Activated CD4-positive, alpha-beta memory T cell treated with anti-CD3 and anti-CD28 coated beads, Interleukin-2, amount 10 ng/mL, durations not matched to agents 7 days and 5 days (primary cell): ENCODE results near the gene PLXNA2. TPM values are rescaled to one million over a fixed set of nuclear protein-coding genes. Genes with fewer than 3 reads are reported as not detected.

Source experiments
- CTCF ChIA-PET: fragments of 350-600 bp; sonication (Branson Sonifier 250); formaldehyde crosslinking; loops from one replicate; lab custom pipeline; 2021; ENCODE audit warnings: antibody characterized with exemption, inconsistent platforms; lab: Charles Lee
- POLR2A ChIA-PET: fragments of 350-600 bp; sonication (Branson Sonifier 250); formaldehyde crosslinking; loops from one replicate; lab custom pipeline; 2021; ENCODE audit warnings: antibody characterized with exemption; lab: Charles Lee
- DNase-seq: peaks from one replicate; pipeline ENCODE4 v3.0.0-alpha.2; 2020
- H3K27ac Mint-ChIP-seq: one replicate; pipeline ENCODE4 v1.8.0; 2021; ENCODE audit warnings: mild to moderate bottlenecking, mixed read lengths
- H3K27me3 Mint-ChIP-seq: one replicate; pipeline ENCODE4 v1.8.0; 2021; ENCODE audit warnings: mixed read lengths
- H3K36me3 Mint-ChIP-seq: one replicate; pipeline ENCODE4 v1.8.0; 2021; ENCODE audit warnings: low read depth, mixed read lengths
- H3K4me1 Mint-ChIP-seq: one replicate; pipeline ENCODE4 v1.8.0; 2021; ENCODE audit warnings: mixed read lengths
- H3K4me3 Mint-ChIP-seq: one replicate; pipeline ENCODE4 v1.8.0; 2021; ENCODE audit warnings: mild to moderate bottlenecking, mixed read lengths
- H3K9me3 Mint-ChIP-seq: one replicate; pipeline ENCODE4 v1.8.0; 2021; ENCODE audit warnings: mixed read lengths
- total RNA-seq, 2 experiments: library from RNA; stranded (reverse); gene quantifications; one replicate each; pipeline ENCODE4 v1.2.3, GENCODE V29; 2021

The PLXNA2 gene
- total RNA-seq, 2 experiments from 2014 or later: 0.43 to 0.65 TPM

DNA sequence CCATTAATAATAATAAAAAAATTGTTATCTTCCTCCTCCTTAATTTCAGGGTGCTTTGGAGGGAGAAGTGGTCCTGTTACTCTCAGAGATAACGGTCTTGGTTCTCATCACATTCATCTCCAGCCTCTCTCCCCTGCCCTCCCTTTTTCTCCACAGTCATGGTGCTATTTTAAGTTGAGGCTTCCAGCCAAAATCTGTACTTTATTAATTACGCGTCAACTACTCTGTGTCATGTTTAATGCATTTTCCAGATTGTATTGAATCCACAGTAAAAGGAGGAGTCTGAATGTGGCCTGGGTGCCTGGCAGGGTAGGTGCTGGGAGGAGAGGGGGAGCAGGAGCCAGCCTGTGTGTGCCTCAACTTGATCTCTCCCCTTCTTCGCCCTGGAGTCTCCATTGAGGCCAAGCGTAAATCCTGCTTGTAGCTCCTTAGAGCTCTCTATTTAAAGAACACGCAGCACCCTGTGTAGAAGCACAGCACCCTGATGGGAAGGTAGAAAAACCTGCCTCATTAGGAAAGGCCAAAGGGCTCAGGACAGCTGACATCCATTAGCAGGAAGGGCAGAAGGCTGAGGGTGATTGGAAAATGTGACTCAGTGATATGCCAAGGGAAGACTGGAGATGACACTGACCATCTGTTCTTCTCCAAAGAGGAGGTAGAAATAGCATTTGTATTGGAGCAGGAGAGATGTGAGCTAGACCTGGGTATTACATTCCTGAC, 82.4 kb downstream of the PLXNA2 start:
- CTCF ChIA-PET: interaction anchor here (1.1 to 1.7 kb wide), 2 partner anchors 30 to 68 kb away, joined by 3 to 4 read pairs; no protein-coding TSS in a partner anchor
- DNase-seq: no peak
- Mint-ChIP-seq H3K36me3 (no peaks in the 10 kb centered on the region), H3K27me3 (peaks cover 45% of the 10 kb centered on the region), H3K9me3 (no peaks in the 10 kb centered on the region), H3K4me1 (no peaks in the 10 kb centered on the region), H3K4me3 (no peak overlapping the region), H3K27ac (no peak overlapping the region)
- POLR2A ChIA-PET: no interaction called here

DNA sequence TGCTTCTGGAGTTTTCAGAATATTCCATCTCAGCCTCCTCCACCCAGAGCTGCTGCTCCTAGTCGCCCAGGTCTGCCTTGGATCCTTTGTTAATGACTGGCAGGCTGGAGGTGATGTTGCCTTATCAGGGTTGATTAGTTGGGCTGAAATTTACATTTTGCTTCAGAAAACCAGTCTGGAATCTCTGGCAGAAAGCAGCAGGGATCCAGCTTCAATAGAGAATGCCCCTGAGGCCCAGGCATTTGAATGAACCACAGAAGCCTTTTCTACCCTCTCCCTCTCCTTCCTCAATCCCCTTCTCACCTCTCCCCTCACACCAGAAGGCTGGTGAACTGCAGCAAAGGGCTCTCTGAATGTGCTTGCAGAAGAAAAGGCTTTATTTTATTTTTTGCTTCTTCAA, 83.2 kb downstream of the PLXNA2 start:
- ChIA-PET CTCF (interaction anchor here (1.1 to 1.7 kb wide), 2 partner anchors 29 to 68 kb away, joined by 3 to 4 read pairs; no protein-coding TSS in a partner anchor), POLR2A (no interaction called here)
- H3K27me3 Mint-ChIP-seq: peaks cover 44% of the 10 kb centered on the region
- no peaks in the 10 kb centered on the region for H3K9me3 Mint-ChIP-seq
- H3K36me3 Mint-ChIP-seq: no peaks in the 10 kb centered on the region
- H3K4me3 Mint-ChIP-seq: no peak overlapping the region
- DNase-seq: no peak
- H3K4me1 Mint-ChIP-seq: no peaks in the 10 kb centered on the region
- no peak overlapping the region for H3K27ac Mint-ChIP-seq

- DNase-seq: no peak
- ChIA-PET POLR2A (no interaction called here), CTCF (interaction anchor here (1.1 kb wide), 1 partner anchor 67 kb away, joined by 3 read pairs; no protein-coding TSS in a partner anchor)
- Mint-ChIP-seq H3K27ac (no peak overlapping the region), H3K4me1 (no peaks in the 10 kb centered on the region), H3K4me3 (no peak overlapping the region), H3K36me3 (no peaks in the 10 kb centered on the region), H3K27me3 (peaks cover 39% of the 10 kb centered on the region), H3K9me3 (no peaks in the 10 kb centered on the region)
Observed at GRCh38 chr1:208160259-208160819, 83.8 kb downstream of the PLXNA2 start.

DNA sequence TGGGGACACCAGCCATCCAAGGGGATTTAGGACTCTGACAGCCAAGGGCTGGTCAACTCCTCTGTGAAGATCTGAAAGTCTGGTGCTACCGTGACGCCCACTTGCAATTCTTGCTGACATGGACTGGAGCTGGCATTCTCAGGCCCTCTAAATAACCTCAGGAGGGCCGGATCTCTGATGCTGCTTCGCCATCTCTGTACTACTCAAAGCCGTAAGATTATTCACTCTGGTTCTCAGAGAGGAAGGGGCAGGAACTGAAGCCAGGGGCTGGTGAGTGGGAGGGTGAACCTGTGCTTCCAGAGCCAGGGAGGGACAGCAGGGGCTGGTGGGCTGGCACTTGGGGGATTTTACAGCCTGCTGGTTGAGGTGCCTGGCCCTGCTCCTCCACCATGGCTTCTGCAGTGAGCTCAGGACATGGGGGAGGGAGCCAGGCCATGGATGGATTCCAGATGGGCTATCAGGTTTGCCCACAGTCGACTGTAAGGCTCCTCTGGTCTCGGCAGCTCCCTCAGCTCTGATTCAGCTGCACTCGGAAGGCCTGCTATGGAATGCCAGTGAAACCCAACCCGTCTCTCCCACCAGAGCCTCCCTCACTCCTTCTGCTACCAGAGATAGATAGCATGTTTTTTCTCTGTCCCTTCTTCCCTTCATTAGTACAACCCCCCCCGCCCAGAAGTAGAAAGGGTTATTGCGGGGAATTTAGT, 84.5 kb downstream of the PLXNA2 start:
- Mint-ChIP-seq H3K27ac (no peak overlapping the region), H3K27me3 (peaks cover 37% of the 10 kb centered on the region), H3K4me1 (no peaks in the 10 kb centered on the region), H3K36me3 (no peaks in the 10 kb centered on the region), H3K4me3 (no peak overlapping the region), H3K9me3 (no peaks in the 10 kb centered on the region)
- ChIA-PET CTCF (no interaction called here), POLR2A (no interaction called here)
- no peak for DNase-seq

- no peak for DNase-seq
- Mint-ChIP-seq H3K4me3 (no peak overlapping the region), H3K4me1 (no peaks in the 10 kb centered on the region), H3K36me3 (no peaks in the 10 kb centered on the region), H3K27ac (no peak overlapping the region), H3K9me3 (no peaks in the 10 kb centered on the region), H3K27me3 (peaks cover 32% of the 10 kb centered on the region)
- ChIA-PET CTCF (no interaction called here), POLR2A (no interaction called here)
Observed at GRCh38 chr1:208158640-208159554, 85.3 kb downstream of the PLXNA2 start.

DNA sequence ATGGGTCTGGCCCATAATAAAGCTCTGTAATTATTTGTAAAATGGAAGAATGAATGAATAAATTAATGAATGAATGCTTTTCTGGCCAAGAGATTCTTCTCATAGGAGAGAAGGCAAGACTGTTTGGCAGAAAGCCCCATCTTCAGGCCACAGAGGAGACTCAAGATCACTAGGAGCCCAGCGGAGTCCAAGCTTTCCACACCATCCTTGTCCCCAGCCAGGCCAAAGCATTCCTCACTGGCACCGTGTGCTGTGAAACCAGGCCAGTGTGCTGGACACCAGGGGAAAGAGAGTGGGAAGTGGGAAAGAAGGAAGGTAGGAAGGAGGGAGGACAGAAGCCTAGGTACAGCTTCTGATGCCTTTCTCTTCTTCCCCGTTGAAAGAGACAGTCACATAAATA, 86.4 kb downstream of the PLXNA2 start:
- Mint-ChIP-seq H3K27ac (no peak overlapping the region), H3K4me1 (no peaks in the 10 kb centered on the region), H3K36me3 (no peaks in the 10 kb centered on the region), H3K27me3 (peaks cover 22% of the 10 kb centered on the region), H3K9me3 (no peaks in the 10 kb centered on the region), H3K4me3 (no peak overlapping the region)
- no peak for DNase-seq
- ChIA-PET CTCF (no interaction called here), POLR2A (no interaction called here)

DNA sequence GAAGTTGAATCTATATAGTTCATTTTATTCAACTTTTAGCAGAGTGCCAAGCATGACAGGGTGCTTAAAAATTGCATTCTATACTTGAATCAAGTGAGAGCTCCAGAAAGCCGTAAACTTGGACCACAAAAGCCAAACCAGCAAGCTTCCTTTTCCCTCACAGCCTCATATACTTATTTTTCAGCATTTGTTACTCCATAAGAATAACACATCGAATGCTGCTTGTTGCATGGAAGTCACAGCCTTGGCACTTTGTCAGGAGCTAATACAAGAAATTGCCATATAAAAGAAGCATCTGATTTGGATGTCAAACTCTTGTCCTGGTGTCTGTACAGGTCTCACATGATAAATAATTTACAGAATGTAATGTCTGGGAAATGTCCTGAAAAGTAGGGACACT, 87.4 kb downstream of the PLXNA2 start:
- Mint-ChIP-seq H3K27me3 (peaks cover 22% of the 10 kb centered on the region), H3K4me1 (no peaks in the 10 kb centered on the region), H3K36me3 (no peaks in the 10 kb centered on the region), H3K9me3 (no peaks in the 10 kb centered on the region), H3K27ac (no peak overlapping the region), H3K4me3 (no peak overlapping the region)
- CTCF ChIA-PET: no interaction called here
- POLR2A ChIA-PET: no interaction called here
- no peak for DNase-seq

DNA sequence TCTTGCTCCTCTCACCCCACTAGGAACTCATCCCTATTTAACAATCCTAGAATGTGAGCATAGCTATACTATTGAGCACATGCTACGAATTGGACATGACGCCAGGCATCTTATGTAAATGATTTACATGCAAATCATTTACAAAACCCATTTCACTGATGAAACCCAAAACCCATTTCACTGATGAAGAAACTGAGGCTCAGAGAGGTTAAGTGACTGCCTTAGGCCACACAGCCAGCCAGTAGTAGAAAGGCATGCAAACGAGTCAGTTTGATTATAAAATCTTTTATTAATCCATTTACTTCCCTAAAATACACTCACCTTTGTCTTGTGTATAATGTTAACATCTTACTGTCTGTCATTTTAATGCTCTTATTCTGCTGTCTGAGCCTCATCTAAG, 87.9 kb downstream of the PLXNA2 start:
- Mint-ChIP-seq H3K4me3 (no peak overlapping the region), H3K27ac (no peak overlapping the region), H3K9me3 (no peaks in the 10 kb centered on the region), H3K36me3 (no peaks in the 10 kb centered on the region), H3K27me3 (peaks cover 20% of the 10 kb centered on the region), H3K4me1 (no peaks in the 10 kb centered on the region)
- POLR2A ChIA-PET: no interaction called here
- CTCF ChIA-PET: no interaction called here
- DNase-seq: no peak

GRCh38 chr1:208154679-208155642, 89.2 kb downstream of the PLXNA2 start:
- Mint-ChIP-seq H3K27ac (no peak overlapping the region), H3K4me3 (no peak overlapping the region), H3K9me3 (no peaks in the 10 kb centered on the region), H3K27me3 (peaks cover 20% of the 10 kb centered on the region), H3K4me1 (no peaks in the 10 kb centered on the region), H3K36me3 (no peaks in the 10 kb centered on the region)
- POLR2A ChIA-PET: no interaction called here
- no peak for DNase-seq
- CTCF ChIA-PET: interaction anchor here (1.7 kb wide), 1 partner anchor 24 kb away, joined by 3 read pairs; no protein-coding TSS in a partner anchor

DNA sequence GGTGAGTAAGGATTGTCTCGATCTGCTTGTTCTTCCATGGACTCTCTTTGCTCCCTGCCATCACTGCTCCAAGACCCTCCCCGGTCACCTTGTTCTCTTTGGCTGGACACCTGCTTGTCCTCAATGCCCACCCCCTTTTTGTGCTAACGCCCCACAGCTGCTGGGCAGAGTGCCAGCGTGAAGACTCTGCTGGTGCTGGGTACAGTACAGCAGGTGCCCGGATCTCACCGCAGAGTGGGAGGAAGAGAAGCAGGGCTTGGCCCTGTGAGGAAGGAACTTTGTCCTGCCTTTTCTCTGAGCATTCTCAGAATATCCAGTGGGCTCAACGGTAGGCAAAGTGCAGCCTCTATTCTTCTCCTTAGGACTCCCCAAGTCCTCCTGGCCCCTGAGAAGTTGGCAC, 90.1 kb downstream of the PLXNA2 start:
- CTCF ChIA-PET: interaction anchor here (1.7 kb wide), 1 partner anchor 23 kb away, joined by 3 read pairs; no protein-coding TSS in a partner anchor
- no peaks in the 10 kb centered on the region for H3K36me3 Mint-ChIP-seq
- H3K27me3 Mint-ChIP-seq: peaks cover 16% of the 10 kb centered on the region
- POLR2A ChIA-PET: no interaction called here
- H3K9me3 Mint-ChIP-seq: no peaks in the 10 kb centered on the region
- no peak overlapping the region for H3K27ac Mint-ChIP-seq
- no peak overlapping the region for H3K4me3 Mint-ChIP-seq
- no peaks in the 10 kb centered on the region for H3K4me1 Mint-ChIP-seq
- no peak for DNase-seq

DNA sequence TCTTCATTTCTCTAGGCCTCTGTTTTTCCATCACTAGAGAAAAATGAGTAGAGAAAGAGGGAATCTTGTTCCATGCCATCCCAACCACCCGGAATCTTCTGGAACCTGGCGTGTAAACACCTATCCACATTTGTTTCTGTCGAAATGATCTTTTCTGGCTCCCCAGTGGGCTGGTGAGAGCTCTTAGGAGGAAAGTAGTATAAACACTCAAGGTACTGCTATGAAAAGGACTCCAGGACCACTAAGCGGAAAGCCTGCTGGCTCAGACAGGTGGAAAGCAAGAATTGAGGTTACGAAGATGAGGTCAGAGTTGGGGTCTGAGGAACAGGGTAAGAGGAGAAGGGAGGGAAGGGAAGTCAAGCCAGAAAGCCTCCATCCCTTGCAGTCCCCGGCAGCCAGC, 90.8 kb downstream of the PLXNA2 start:
- H3K36me3 Mint-ChIP-seq: no peaks in the 10 kb centered on the region
- no peaks in the 10 kb centered on the region for H3K4me1 Mint-ChIP-seq
- H3K4me3 Mint-ChIP-seq: no peak overlapping the region
- POLR2A ChIA-PET: no interaction called here
- no peak for DNase-seq
- H3K9me3 Mint-ChIP-seq: no peaks in the 10 kb centered on the region
- peaks cover 16% of the 10 kb centered on the region for H3K27me3 Mint-ChIP-seq
- CTCF ChIA-PET: interaction anchor here (1.7 kb wide), 1 partner anchor 22 kb away, joined by 3 read pairs; no protein-coding TSS in a partner anchor
- no peak overlapping the region for H3K27ac Mint-ChIP-seq
